ENCODE measurements around the gene PAQR5. TPM values are rescaled to one million over a fixed set of nuclear protein-coding genes. Genes with fewer than 3 reads are reported as not detected.

PAQR5 gene
- total and polyA plus RNA-seq, 4 donors, result 0.19 to 1.1 (median 0.53) TPM

- TF ChIP-seq EGR1 (IDR thresholded peaks at IDR 0.05; ENCODE audit: low read depth in 2 of 2) (no peak), CTCF (IDR thresholded peaks at IDR 0.05; ENCODE audit: low read depth, low read length, missing input control) (no peak), RXRA (IDR thresholded peaks at IDR 0.05) (no peak), SP1 (IDR thresholded peaks at IDR 0.05) (no peak)
Observed at GRCh38 chr15:69407719-69408400, 109.1 kb downstream of the PAQR5 start (continued).

GRCh38 chr15:69408841-69409240 is 110.1 kb downstream of the PAQR5 start:
- H3K9me3 ChIP-seq (ENCODE audit: control insufficient read depth in 4 of 4, low read length in 3 of 4), result no peaks in the 10 kb centered on the region
- H3K4me3 ChIP-seq (ENCODE audit: low read depth in 1 of 3, low read length in 3 of 3), result no peak overlapping the region
- no peaks in the 10 kb centered on the region for H3K27me3 ChIP-seq (ENCODE audit: control insufficient read depth in 4 of 4, insufficient read depth in 4 of 4, low read length in 3 of 4)
- no peak for DNase-seq (ENCODE audit: low spot score)
- no peak overlapping the region for H3K27ac ChIP-seq (ENCODE audit: low read depth in 1 of 2, low read length in 2 of 2)
- no peak for TF ChIP-seq RXRA (IDR thresholded peaks at IDR 0.05)
- no peak for TF ChIP-seq TAF1 (conservative IDR thresholded peaks at IDR 0.05)
- TF ChIP-seq RAD21 (IDR thresholded peaks at IDR 0.05), result no peak
- no peak for TF ChIP-seq CTCF (IDR thresholded peaks at IDR 0.05; ENCODE audit: low read depth, low read length, missing input control)
- no peak for TF ChIP-seq MAX (IDR thresholded peaks at IDR 0.05)
- TF ChIP-seq HNF4G (IDR thresholded peaks at IDR 0.05), result no peak
- no peak for TF ChIP-seq HNF4A (conservative IDR thresholded peaks at IDR 0.05)
- H3K9ac ChIP-seq (ENCODE audit: low read depth in 1 of 2, low read length in 2 of 2), result no peak overlapping the region
- 75% methylated on average over 3 of the region's 3 CpGs for WGBS
- H3K36me3 ChIP-seq (ENCODE audit: control insufficient read depth in 4 of 4, insufficient read depth in 3 of 4, low read depth in 1 of 4, low read length in 3 of 4), result no peaks in the 10 kb centered on the region
- peaks cover 0 to 3% (median 1%) of the 10 kb centered on the region in 4 donors for H3K4me1 ChIP-seq (ENCODE audit: control insufficient read depth in 4 of 4, insufficient read depth in 4 of 4, low read length in 3 of 4)

GRCh38 chr15:69410248-69410874 is 111.6 kb downstream of the PAQR5 start:
- Histone ChIP-seq H3K4me1 (ENCODE audit: control insufficient read depth in 4 of 4, insufficient read depth in 4 of 4, low read length in 3 of 4) (peaks cover 2 to 11% (median 6%) of the 10 kb centered on the region in 4 donors), H3K27ac (ENCODE audit: low read depth in 1 of 2, low read length in 2 of 2) (no peak overlapping the region), H3K9ac (ENCODE audit: low read depth in 1 of 2, low read length in 2 of 2) (no peak overlapping the region), H3K4me3 (ENCODE audit: low read depth in 1 of 3, low read length in 3 of 3) (no peak overlapping the region), H3K36me3 (ENCODE audit: control insufficient read depth in 4 of 4, insufficient read depth in 3 of 4, low read depth in 1 of 4, low read length in 3 of 4) (no peaks in the 10 kb centered on the region), H3K9me3 (ENCODE audit: control insufficient read depth in 4 of 4, low read length in 3 of 4) (no peaks in the 10 kb centered on the region), H3K27me3 (ENCODE audit: control insufficient read depth in 4 of 4, insufficient read depth in 4 of 4, low read length in 3 of 4) (peaks cover 0 to 1% (median 0%) of the 10 kb centered on the region in 4 donors)
- peak; percentile 15 to 45 for TF ChIP-seq RAD21 (IDR thresholded peaks at IDR 0.05)
- TF ChIP-seq RXRA (IDR thresholded peaks at IDR 0.05), result no peak
- 65% methylated on average over 9 of the region's 9 CpGs for WGBS
- no peak for DNase-seq (ENCODE audit: low spot score)

- DNase-seq (ENCODE audit: low spot score), result no peak
- no peak overlapping the region for H3K27ac ChIP-seq (ENCODE audit: low read depth in 1 of 2, low read length in 2 of 2)
- no peaks in the 10 kb centered on the region for H3K36me3 ChIP-seq (ENCODE audit: control insufficient read depth in 4 of 4, insufficient read depth in 3 of 4, low read depth in 1 of 4, low read length in 3 of 4)
- no peak overlapping the region for H3K4me3 ChIP-seq (ENCODE audit: low read depth in 1 of 3, low read length in 3 of 3)
- no peak overlapping the region for H3K9ac ChIP-seq (ENCODE audit: low read depth in 1 of 2, low read length in 2 of 2)
- H3K4me1 ChIP-seq (ENCODE audit: control insufficient read depth in 4 of 4, insufficient read depth in 4 of 4, low read length in 3 of 4), result peaks cover 2 to 11% (median 6%) of the 10 kb centered on the region in 4 donors
- no peaks in the 10 kb centered on the region for H3K9me3 ChIP-seq (ENCODE audit: control insufficient read depth in 4 of 4, low read length in 3 of 4)
- peaks cover 0 to 4% (median 0%) of the 10 kb centered on the region in 4 donors for H3K27me3 ChIP-seq (ENCODE audit: control insufficient read depth in 4 of 4, insufficient read depth in 4 of 4, low read length in 3 of 4)
- TF ChIP-seq JUND (IDR thresholded peaks at IDR 0.05) (no peak), FOXA1 (IDR thresholded peaks at IDR 0.05) (no peak), HNF4G (IDR thresholded peaks at IDR 0.05) (no peak), NR2F2 (IDR thresholded peaks at IDR 0.05) (no peak), EGR1 (IDR thresholded peaks at IDR 0.05; ENCODE audit: low read depth in 2 of 2) (no peak), RAD21 (IDR thresholded peaks at IDR 0.05) (no peak), MAX (IDR thresholded peaks at IDR 0.05) (no peak), HNF4A (conservative IDR thresholded peaks at IDR 0.05) (no peak), GABPA (IDR thresholded peaks at IDR 0.05 in 1 of 2, conservative IDR thresholded peaks at IDR 0.05 in 1 of 2) (no peak), SP1 (IDR thresholded peaks at IDR 0.05) (no peak), RXRA (IDR thresholded peaks at IDR 0.05) (no peak), FOXA2 (IDR thresholded peaks at IDR 0.05) (no peak), ATF3 (IDR thresholded peaks at IDR 0.05) (no peak), YY1 (IDR thresholded peaks at IDR 0.05) (no peak)
Observed at GRCh38 chr15:69412274-69412673, 113.6 kb downstream of the PAQR5 start.

Measured in liver (tissue), 9 donors.